GM19468 (cell line): ENCODE results near the gene CYP2B6.
"Not testable (repeated sequence)": the region's sequence is repeated elsewhere in the genome, so short reads cannot be mapped to it uniquely, and the experiment has no call there.

Source experiments
- ATAC-seq: cut with Tn5 transposase; IDR thresholded peaks from one replicate; pipeline ENCODE4 v1.9.1; 2021; ENCODE audit warnings: mild to moderate bottlenecking, moderate library complexity, moderate number of reproducible peaks; ENCODE audit not compliant: unreplicated experiment; ENCODE audit errors: extremely low read depth

CYP2B6 gene

DNA sequence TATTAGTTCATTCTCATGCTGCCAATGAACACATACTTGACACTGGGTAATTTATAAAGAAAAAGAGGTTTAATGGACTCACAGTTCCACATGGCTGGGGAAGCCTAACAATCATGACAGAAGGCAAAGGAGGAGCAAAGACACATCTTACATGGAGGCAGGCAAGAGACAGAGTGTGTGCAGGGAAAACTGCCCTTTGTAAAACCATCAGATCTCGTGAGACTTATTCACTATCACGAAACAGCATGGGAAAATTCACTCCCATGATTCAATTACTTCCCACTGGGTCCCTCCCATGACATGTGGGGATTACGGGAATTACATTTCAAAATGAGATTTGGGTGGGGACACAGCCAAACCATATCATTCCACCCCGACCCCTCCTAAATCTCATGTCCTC, 11.3 kb upstream of the CYP2B6 start:
- ATAC-seq, result not testable (repeated sequence)

DNA sequence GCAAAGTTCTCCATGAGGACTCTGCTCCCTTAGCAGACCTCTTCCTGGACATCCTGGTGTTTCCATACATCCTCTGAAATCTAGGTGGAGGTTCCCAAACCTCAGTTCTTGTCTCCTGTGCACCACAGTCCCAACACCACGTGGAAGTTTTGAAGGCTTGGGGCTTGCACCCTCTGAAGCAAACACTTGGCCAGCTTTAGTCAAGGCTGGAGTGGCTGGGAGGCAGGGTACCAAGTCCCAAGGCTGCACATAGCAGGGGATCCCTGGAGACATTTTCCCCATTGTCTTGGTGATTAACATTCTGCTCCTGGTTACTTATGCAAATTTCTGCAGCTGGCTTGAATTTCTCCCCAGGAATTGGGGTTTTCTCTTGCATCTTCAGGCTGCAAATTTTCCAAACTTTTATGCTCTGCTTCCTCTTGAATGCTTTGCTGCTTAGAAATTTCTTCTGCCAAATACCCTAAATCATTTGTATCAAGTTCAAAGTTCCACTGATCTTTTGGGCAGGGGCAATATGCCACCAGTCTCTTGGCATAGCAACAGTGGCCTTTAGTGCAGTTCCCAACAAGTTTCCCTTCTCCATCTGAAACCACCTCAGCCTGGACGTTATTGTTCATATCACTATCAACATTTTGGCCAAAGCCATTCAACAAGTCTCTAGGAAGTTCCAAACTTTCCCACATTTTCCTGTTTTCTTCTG, 10.2 kb upstream of the CYP2B6 start:
- not testable (repeated sequence) for ATAC-seq

DNA sequence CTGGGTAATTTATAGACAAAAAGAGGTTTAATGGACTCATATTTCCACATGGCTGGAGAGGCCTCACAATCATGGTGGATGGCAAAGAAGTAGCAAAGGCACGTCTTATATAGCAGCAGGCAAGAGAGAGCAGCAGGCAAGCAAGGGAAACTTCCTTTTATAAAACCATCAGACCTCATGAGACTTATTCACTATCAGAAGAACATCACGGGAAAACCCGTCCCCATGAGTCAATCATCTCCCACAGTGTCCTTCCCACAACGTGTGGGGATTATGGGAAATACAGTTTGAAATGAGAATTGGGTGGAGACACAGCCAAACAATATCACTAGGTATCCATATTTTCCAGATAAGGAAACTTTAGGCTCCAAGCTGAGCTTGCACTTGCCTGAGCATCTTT, 9.5 kb upstream of the CYP2B6 start:
- ATAC-seq, result no peak

DNA sequence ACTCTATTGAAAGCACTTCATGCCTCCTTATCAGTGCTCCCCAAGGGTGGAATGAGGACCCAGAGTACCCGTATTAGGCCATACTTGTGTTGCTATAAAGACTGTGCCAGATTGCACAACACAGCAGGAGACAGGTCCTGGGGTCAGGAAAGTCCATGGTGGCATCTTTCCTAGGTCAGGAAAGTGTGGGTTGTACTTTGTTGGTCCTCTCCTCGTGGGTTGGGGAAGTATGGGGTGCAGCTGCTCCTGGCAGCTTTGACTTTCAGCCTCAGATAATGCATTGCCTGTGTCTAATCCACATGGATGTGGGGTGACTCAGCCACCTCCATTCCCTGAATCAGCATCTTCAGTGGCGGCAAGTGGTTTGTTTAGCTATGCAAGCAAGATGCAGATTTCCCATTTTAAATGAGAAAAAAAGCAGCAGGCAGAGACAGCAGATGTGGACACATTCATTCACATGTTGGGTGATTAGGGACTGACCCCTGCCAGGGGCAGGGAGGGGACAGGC, 8.4 kb upstream of the CYP2B6 start:
- no peak for ATAC-seq

GRCh38 chr19:40989453-40989852, 1.6 kb upstream of the CYP2B6 start:
- no peak for ATAC-seq

DNA sequence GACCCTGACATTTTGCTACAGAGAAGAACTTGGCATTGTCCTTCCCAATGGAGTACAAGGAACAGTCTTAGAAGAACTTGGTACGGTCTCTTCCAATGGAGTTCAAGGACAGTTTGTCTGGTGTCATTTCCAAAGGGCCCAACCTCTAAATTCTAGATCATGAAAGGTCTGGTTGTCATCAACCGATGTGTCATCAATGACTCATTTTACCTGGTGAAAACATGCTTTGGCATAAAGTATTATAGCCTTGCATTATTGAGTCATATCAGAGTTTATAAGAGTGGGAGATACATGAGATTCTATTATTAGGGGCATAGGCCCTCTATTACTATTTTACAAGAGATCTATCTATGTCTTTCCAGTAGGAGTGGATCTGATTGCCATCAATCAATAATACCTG, 4.3 kb downstream of the CYP2B6 start:
- ATAC-seq, result no peak

- not testable (repeated sequence) for ATAC-seq
These were observed 7.9 kb downstream of the CYP2B6 start for GRCh38 chr19:40999018-40999417.

- ATAC-seq, result no peak
These were observed 9.2 kb downstream of the CYP2B6 start for GRCh38 chr19:41000310-41000737.

DNA sequence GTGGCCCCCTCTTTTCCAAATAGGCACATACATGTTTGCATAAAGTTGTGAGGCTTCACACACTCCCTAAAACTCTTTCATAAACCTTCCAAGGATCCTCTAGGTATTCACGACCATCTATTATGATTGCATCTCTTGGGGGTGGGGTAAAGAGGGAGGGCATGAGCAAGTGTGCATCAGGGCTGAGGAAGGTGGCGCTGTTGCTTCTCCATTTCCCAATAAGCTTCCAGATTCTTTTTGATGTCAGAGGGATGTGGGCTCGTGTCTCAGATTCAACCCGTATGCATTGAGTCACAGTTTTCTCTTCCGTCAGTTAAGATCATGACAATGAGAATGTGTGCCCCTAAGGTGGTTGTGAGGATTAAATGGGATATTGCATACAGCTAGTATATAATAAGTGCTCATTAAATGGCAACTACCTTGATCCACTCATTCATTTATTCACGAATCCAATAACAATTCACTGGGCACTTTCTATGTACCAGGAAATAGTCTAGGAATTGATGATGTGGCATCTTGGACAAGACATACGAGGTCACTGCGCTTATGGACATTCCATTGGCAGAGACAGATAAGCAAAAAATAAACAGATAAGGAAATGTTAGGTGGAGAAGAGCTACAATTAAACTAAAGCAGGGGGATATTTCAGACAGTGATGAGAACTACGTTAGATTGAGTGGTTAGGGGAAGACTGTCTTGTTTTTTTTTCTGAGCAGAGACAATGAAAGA, 10.3 kb downstream of the CYP2B6 start:
- ATAC-seq, result no peak

DNA sequence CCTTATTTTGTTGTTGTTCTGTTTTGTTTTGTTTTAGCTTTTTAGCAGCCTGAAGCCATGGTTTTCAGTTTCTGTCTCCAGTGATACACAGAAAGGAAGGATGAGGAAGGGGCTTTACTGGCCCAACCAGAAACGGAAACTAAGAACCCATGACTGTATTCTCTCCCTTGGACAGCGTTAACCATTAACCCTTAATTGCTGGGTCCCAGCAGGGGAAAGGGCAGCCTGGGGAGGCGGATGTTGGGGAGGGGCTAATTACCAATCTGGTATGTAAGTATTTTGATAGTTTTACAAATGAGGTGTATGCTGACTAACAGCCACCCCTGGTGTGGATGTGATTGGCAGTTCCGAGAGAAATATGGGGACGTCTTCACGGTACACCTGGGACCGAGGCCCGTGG, 12.6 kb downstream of the CYP2B6 start:
- ATAC-seq, result not testable (repeated sequence)

GRCh38 chr19:41009700-41010235, 18.7 kb downstream of the CYP2B6 start:
- ATAC-seq, result no peak

DNA sequence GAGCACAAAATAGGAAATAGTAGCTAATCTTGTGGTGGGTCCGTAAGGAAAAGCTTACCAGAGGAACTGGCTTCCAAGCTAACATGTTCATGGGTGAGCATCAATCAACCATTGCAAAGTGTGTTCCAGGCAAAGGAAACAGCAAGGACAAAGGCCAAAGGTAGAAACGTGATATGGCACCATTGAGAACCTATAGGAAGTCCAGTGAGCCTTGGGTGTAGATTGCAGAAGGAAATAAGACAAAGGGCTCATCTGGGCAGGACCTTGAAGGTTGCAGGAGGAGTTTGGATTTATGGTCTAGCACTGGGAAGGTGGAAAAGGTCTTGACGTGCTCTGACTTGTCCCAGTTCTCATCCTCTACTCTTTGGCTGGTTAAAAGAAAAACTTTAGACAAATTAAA, 22.3 kb downstream of the CYP2B6 start:
- ATAC-seq, result no peak

GRCh38 chr19:41014643-41015042, 23.6 kb downstream of the CYP2B6 start:
- ATAC-seq, result no peak

DNA sequence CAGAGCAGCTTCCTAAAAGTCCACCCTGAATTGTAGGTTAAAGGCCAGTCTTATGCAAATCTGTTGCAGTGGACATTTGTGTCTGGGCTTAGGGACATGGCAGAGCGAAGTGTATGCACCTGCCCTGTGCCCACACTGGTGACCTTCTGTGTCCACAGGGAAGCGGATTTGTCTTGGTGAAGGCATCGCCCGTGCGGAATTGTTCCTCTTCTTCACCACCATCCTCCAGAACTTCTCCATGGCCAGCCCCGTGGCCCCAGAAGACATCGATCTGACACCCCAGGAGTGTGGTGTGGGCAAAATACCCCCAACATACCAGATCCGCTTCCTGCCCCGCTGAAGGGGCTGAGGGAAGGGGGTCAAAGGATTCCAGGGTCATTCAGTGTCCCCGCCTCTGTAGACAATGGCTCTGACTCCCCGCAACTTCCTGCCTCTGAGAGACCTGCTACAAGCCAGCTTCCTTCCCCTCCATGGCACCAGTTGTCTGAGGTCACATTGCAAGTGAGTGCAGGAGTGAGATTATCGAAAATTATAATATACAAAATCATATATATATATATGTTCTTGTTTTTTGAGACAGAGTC, 25.5 kb downstream of the CYP2B6 start:
- ATAC-seq, result no peak

GRCh38 chr19:41018736-41019290, 27.7 kb downstream of the CYP2B6 start:
- ATAC-seq, result no peak

- no peak for ATAC-seq
These were observed 28.3 kb downstream of the CYP2B6 start for GRCh38 chr19:41019346-41019745.

DNA sequence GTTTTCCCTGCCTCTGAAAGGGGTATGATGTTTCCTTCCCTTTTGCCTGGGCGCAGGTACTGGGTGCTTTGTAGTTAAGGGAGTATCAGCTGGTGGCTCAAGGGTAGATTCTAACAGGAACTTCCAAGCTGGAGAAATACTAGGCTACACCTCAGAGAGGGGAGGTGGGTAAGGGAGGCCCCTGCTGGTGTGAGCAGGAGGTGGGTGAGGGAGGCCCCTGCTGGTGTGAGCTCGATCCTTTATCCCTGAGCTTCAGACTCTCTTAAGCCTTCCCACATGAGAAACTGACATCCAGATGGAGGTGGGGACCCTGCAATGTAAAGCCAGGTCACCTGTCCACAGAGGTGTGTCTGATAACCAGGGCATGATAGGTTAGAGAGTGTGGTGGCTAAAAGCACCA, 32.1 kb downstream of the CYP2B6 start:
- ATAC-seq, result no peak

DNA sequence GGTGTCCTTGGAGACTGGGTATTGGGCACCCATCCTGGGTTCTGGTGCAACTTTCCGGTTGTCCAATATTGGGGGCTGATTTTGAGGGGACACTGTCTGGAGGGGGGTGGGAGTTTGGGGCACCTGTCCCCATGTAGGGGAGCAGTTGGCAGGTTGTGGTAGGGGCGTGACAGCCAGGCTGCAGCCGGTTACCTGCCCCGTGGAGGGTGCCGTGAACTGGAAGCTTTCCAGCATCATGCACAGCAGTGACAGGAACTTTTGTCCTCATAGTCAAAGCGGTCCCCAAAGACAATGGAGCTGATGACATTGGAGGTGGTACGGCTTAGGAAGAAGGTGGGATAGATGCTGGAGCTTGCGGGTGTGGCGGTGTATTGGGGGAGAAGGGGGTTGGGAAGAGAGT, 34.3 kb downstream of the CYP2B6 start:
- no peak for ATAC-seq

DNA sequence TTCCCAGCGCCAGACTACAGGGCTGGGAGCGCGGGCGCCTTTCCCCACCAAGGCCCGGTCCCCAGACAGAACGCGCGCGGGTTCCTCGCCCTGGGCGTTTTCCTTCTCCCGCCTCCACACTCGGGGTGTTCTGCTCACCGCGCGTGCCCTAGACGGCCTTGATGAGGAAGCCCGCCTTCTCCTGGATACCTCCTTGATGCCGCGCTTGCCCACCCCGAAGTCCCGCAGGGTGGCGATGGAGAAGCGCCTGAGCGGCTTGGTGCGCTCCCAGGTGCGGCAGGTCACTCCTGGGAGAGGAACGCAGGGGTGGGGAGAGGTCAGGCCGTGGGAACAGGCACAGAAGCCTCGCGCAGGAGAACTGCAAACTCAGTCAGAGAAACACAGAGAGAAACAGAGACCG, 34.8 kb downstream of the CYP2B6 start:
- no peak for ATAC-seq

DNA sequence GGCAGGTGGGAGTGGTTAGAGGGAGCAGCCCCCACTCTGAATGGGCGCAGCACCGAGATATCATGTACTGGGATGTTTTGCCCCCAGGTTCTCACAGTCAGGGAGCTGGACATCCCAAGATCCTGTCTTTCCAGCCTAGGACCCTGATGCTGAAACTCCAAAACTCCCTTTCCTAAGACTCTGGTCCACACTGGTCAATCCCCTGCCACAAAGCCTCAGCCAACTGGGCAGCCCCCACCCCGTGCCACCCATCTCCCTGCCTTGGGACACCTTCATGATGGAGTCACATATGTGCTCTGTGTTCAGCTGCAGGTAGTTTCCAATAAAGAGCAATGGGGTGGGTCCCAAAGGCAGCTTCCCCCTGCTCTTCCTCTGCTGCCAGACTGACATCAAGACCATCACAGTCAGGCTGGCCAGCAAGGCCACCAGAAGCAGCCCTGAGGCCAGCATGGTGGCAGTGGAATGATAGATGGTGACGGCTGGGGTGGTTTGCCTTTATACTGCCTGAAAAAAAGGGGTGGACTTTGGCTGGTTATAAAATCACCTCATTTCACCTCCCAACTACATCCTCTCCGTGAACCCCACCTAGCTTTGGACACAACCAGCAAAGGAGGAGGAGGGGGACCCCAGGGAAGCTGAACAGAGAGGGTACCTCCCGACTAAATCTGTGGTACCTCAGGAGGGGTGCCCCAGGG, 36.3 kb downstream of the CYP2B6 start:
- ATAC-seq, result no peak
